Activated CD8-positive, alpha-beta memory T cell treated with anti-CD3 and anti-CD28 coated beads, Interleukin-2, amount 50 U/mL, for 24 hours (primary cell): ENCODE data around the gene TSPAN19.
"Not testable (repeated sequence)": the region's sequence is repeated elsewhere in the genome, so short reads cannot be mapped to it uniquely, and the experiment has no call there.

Source experiments
- DNase-seq: peaks from one replicate; pipeline ENCODE4 v3.0.0-alpha.2; 2020; ENCODE audit errors: extremely low read depth

The TSPAN19 gene

DNA sequence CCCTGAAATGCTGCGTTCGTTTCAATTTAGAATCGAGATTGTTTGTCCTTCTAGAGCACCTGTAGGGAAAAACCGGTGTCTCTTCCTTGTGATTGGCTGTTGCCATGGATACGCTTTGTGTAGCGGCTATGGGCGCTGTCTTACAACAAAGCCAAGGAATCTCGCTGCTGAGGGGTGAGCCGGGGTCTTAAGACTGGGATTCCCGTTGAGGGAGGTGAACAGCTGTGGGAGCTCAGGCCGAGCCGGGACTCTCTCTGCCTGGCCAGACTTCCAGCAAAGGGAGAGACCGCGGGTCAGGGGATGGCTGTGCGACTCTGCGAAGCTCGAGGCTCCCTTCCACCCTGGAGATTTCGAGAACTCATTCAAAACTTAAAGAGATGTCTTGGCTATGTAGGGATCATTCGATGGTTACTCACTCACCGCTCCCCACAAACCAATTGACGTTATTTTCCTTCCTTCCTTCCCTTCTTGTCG is at the start of gene TSPAN19, which contains the start of gene LRRIQ1:
Gene TSPAN19 (minus strand): TSS at position 44 of the 474 bp plus-strand sequence. CDS start 6,331 bp downstream, outside the sequence.
Gene LRRIQ1 (plus strand): TSS at position 118 of the 474 bp plus-strand sequence. CDS start 1,826 bp downstream, outside the sequence.
- DNase-seq, result no peak

DNA sequence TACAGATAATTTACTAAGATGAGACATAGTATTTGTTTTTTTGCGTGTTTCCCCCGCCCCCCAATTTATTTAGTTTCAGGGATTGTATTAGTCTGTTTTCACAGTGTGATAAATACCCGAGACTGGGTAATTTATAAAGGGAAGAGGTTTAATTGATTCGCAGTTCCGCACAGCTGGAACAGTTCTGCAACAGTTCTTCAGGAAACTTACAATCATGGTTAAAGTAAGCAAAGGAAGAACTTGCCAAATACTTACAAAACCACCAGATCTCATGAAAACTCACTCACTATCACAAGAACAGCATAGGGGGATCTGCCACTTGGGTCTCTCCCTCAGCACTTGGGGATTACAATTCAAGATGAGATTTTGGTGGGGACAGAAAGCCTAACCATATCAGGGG is 49.0 kb upstream of the TSPAN19 start:
- DNase-seq, result no peak

GRCh38 chr12:85076688-85077430 is 40.8 kb upstream of the TSPAN19 start:
- DNase-seq, result no peak

- no peak for DNase-seq
Observed at GRCh38 chr12:85072826-85073225, 36.7 kb upstream of the TSPAN19 start.

- no peak for DNase-seq
Observed at GRCh38 chr12:85065837-85066482, 29.9 kb upstream of the TSPAN19 start.

DNA sequence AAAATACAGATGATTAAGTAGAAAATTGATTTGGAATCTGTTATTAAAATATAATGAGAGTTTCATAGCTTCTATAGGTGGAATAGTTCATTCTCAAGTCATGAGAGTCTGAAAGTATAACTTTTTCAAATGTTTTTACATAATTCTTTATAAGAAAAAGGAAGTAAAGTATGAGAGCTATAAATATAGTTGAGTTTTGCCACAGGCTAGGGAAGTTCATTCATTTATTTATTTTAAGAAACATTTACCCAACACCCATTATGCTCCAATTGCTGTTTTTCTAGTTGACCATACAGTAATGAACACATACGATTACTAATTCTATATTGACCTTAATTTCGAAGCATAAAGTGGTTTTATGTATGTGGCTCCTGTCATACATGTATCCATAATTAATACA is 24.8 kb upstream of the TSPAN19 start:
- DNase-seq, result no peak

DNA sequence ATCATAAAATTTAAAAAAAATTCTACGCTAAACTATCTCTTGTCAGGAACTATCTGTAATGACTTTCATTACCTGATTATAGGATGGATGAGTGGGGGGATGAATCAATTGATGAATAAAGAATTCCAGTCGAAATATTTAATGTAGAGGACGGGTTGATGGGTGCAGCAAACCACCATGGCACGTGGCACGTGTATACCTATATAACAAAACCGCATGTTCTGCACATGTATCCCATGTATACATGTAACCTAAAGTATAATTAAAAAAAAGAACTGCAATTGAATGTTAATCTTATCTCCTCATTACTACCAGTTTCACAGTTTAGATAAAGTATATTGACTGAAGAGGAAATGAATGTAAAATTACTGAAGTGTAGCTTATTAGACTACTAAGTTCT is 23.5 kb upstream of the TSPAN19 start:
- no peak for DNase-seq

GRCh38 chr12:85058339-85058738 is 22.3 kb upstream of the TSPAN19 start:
- DNase-seq, result no peak

- no peak for DNase-seq
Observed at GRCh38 chr12:85057370-85057963, 21.4 kb upstream of the TSPAN19 start.

DNA sequence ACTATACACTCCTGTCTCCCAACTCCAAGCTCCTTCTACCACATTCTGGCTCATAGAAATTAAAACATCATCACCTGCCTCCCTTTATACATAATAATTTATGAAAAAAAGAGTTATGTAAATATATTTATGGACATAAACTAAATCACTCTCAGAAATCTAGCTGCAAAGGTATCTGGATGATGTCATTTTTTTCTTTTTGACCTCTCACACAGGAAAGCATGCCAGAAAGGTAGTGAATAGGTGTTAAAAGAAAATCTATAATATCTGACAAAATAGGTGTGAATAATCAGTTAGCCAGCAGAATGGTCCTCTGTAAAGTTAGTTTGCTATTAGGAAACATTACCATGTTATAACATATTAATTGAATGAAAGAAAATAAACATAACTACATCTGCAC is 7.8 kb upstream of the TSPAN19 start:
- no peak for DNase-seq

GRCh38 chr12:85041395-85041794 is 5.3 kb upstream of the TSPAN19 start:
- no peak for DNase-seq

GRCh38 chr12:85036733-85037132 is 656 bp upstream of the TSPAN19 start:
- no peak for DNase-seq

DNA sequence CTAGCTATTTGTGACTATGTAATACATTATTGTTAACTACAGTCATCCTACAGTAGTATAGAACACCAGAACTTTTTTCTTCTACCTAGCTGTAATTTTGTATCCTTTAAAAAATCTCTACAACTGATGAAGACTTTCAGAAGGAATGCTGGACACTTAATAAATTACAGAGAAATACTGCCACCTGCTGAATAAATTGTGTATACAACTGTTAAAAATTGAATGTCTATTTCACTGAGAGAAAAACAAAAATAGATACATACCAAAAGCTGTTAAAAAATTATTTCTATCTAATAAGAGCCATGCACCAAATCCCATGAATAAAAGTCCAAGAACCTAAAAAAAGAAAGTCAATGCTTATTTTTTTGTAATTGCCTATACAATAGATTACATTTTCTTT is 6.6 kb downstream of the TSPAN19 start:
- DNase-seq, result no peak

GRCh38 chr12:85018098-85018497 is 18.0 kb downstream of the TSPAN19 start:
- DNase-seq, result no peak

DNA sequence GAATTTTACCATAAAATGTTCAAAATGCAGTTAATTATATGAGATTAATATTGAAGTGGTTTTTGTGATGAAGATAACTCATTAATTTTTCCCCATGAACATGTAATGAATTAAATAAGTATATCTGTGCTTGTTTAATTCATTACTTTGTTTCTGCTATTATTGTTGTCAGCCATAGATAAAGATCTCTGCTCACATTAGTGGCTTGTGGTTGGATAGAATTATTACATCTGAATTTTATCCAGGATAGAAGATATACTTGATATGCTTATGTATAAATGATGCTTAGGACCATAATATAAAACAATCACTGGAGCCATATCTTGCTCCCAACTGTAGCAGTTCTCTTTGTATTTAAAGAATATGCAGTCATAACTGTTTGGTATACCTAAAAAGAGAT is 18.5 kb downstream of the TSPAN19 start:
- DNase-seq, result no peak

DNA sequence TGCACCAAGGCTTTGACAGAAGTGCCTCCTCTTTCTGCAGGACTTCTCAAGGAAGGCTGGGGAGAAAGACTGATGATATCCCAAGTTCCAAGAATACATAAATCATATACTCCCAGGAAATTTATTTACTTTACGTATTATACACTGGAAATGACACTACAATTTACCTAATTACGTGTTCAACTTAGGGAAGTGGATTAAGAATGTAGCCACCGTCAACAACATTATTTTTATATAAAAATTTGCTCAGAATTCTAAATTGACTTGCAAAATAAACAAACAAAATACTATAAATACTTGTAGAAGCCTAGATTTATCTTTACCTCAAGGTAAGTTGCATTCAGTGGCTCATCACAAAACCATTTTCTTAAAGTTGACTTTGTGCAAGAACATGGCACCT is 18.9 kb downstream of the TSPAN19 start:
- no peak for DNase-seq

DNA sequence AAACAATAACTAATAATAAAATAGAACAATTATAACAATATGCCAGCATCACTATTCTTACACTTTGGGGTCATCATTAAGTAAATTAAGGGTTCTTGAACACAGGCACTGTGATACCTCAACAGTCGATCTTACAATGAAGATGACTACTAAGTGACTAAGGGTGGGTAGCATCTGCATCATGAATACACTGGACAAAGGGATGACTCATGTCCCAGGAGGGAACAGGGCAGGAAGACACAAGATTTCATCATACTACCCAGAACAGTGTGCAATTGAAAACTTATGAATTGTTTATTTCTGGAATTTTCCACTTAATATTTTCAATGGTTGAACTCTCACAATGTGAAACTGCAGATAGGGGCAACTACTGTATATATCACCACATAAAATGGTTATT is 19.7 kb downstream of the TSPAN19 start:
- no peak for DNase-seq

GRCh38 chr12:85007836-85008235 is 28.2 kb downstream of the TSPAN19 start:
- DNase-seq, result no peak

DNA sequence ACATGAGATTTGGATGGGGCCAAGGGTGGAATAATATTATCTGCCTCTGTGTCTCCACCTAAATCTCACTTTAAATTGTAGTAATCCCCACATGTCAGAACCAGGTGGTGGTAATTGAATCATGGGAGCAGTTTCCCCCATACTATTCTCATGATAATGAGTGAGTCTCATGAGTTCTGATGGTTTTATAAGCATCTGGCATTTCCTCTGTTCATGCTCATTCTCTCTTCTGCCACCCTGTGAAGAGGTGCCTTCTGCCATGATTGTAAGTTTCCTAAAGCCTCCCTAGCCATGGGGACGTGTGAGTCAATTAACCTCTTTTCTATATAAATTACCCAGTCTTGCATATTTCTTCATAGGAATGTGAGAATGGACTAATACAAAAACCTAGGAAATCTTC is 29.9 kb downstream of the TSPAN19 start:
- DNase-seq, result no peak

DNA sequence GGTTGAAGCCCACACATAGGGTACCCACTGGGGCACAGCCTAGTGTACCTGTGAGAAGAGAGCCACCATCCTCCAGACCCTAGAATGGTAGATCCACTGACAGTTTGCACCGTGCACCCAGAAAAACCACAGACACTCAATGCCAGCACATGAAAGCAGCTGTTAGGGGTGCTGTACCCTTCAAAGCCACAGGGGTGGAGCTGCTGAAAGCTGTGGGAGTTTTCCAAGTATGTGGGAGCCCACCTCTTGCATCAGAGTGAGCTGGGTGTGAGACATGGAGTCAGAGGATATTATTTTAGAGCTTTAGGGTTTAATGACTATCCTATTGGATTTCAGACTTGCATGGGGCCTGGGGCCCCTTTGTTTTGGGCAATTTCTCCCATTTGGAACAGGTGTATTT is 30.5 kb downstream of the TSPAN19 start:
- DNase-seq, result no peak

GRCh38 chr12:85005047-85005446 is 31.0 kb downstream of the TSPAN19 start:
- DNase-seq, result not testable (repeated sequence)

DNA sequence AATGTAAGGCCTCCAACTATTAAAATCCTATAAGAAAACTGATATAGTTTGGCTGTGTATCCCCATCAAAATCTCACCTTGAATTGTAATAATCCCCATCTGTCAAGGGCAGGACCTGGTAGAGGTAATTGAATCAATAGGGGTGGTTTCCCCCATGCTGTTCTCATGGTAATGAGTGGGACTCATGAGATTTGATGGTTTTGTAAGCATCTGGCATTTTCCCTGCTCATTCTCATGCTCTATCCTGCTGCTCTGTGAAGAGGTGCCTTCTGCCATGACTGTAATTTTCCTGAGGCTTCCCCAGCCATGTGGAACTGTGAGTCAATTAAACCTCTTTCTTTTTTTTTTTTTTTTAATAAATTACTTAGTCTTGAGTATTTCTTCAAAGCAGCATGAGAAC is 31.9 kb downstream of the TSPAN19 start:
- no peak for DNase-seq

DNA sequence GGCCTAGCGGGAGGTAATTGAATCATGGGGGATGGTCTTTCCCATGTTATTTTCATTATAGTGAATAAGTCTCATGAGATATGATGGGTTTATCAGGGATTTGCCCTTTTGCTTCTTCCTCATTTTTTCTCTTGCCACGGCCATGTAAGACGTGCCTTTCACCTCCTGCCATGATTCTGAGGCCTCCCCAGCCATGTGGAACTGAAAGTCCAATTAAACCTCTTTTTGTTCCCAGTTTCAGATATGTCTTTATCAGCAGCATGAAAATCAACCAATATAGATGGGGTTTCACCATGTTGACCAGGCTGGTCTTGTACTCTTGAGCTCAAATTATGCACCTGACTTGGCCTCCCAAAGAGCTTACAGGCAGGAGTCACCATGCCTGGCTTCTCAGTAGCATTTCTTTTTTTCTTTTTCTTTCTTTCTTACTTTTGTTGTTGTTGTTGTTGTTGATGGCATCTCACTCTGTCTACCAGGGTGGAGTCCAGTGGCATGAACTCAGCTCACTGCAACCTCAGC is 33.2 kb downstream of the TSPAN19 start:
- DNase-seq, result no peak
